Measurements from ENCODE around the gene APOL3. TPM values are rescaled to one million over a fixed set of nuclear protein-coding genes. Genes with fewer than 3 reads are reported as not detected.
"Not testable (repeated sequence)": the region's sequence is repeated elsewhere in the genome, so short reads cannot be mapped to it uniquely, and the experiment has no call there.

APOL3 gene
- total and polyA plus RNA-seq, 10 of the 15 experiments (the other 5 are each of a cell fraction or from before 2014, with no cell fraction given), result 6.9 to 66.8 (median 48.5) TPM

DNA sequence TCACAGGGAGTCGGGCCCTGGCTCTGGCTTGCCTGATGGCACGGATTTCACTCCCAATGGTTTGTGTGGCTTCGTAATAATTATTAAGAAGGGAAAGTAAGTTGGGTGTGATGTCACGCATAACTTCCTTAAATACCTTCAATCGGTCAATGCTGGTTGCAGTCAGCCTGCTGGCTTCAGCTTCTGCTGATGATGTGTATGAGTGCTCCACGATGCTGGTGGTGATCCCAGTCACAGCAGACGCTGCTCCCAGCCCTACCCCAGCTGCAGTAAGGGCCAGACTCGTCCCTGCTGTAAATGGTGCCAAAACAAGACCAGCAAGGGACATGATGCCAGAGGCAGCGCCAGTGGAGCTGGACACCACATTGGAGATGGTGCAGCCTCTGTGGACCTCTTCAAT is 19.1 kb downstream of the APOL3 start (continued):
- TF ChIP-seq RELA (IDR thresholded peaks at IDR 0.05; ENCODE audit: borderline replicate concordance, partially characterized antibody) (no peak), IRF4 (IDR thresholded peaks at IDR 0.05; ENCODE audit: low read depth, low read length) (no peak), NRF1 (conservative IDR thresholded peaks at IDR 0.05; ENCODE audit: low read depth, low read length) (no peak), WRNIP1 (IDR thresholded peaks at IDR 0.05; ENCODE audit: borderline replicate concordance, low read depth, low read length) (no peak)

DNA sequence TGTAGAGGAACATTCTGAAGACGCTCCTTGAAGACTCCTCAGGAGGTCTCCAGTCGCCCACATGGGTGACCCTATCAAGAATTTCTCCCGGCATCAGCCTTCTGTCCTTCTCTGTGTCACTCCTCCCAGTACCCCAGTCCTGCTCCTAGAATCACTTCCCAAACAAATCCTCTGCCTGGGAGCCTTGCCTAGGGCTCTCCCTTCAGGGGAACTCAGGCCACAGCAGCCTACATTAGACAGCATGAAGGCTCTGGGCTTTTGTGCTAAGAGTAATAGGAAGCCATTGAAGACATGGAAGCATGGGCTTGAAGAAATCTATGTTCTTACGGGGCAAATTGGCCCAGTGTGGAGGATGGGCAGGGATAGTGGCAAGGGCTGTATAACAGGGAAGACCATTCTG is 21.8 kb downstream of the APOL3 start:
- in situ Hi-C loops (cut with MboI), result not testable (repeated sequence)

GRCh38 chr22:36136988-36137387 is 23.6 kb downstream of the APOL3 start:
- ChIA-PET SMC1A (ENCODE audit: uncharacterized antibody, unreplicated experiment) (interaction anchor here (0.9 to 1.2 kb wide), 3 partner anchors 12 to 43 kb away, joined by 3 to 5 read pairs (median 3); no protein-coding TSS in a partner anchor), CTCF (interaction anchor here (0.7 to 1.6 kb wide), 5 partner anchors 13 to 141 kb away, joined by 3 to 4 read pairs (median 3); no protein-coding TSS in a partner anchor), POLR2A (no interaction called here), RAD21 (ENCODE audit: unreplicated experiment) (no interaction called here)
- Histone ChIP-seq H3K36me3 (ENCODE audit: control insufficient read depth in 2 of 2, insufficient read depth in 2 of 2, low read length in 1 of 2) (peaks cover 5 to 6% of the 10 kb centered on the region in 2 experiments; a peak in 3 of 4 replicates), H3K4me2 (ENCODE audit: control insufficient read depth, insufficient read depth) (no peak overlapping the region), H3K9ac (ENCODE audit: control insufficient read depth, insufficient read depth, low read length) (no peak overlapping the region), H4K20me1 (ENCODE audit: control insufficient read depth, insufficient read depth) (no peaks in the 10 kb centered on the region), H3K79me2 (ENCODE audit: control insufficient read depth, insufficient read depth, low read length) (no peaks in the 10 kb centered on the region), H2AFZ (ENCODE audit: control insufficient read depth, low read depth, low read length) (no peak overlapping the region), H3K27me3 (replicated peaks in 1 of 2; ENCODE audit: control insufficient read depth in 2 of 2, insufficient read depth in 2 of 2, low read length in 1 of 2) (peaks cover 0 to 3% of the 10 kb centered on the region in 2 experiments; a peak in 1 of 4 replicates), H3K4me1 (ENCODE audit: control insufficient read depth, insufficient read depth, low read length) (no peaks in the 10 kb centered on the region), H3K9me3 (replicated peaks; ENCODE audit: control insufficient read depth, insufficient read depth, low read length) (no peaks in the 10 kb centered on the region), H3K4me3 (no peak overlapping the region), H3K27ac (ENCODE audit: control insufficient read depth, insufficient read depth) (no peak overlapping the region)
- no TSS peak for BruUV-seq (replicated peaks)
- in situ Hi-C loops (cut with MboI), result no loop called here
- DNase-seq (ENCODE audit: low read depth, low spot score) (no peak), FAIRE-seq (no peak), ATAC-seq (no peak)
- TF ChIP-seq STAT1 (conservative IDR thresholded peaks at IDR 0.05), result no peak
- no peak for TF ChIP-seq BCL11A (IDR thresholded peaks at IDR 0.05; ENCODE audit: low read depth, low read length)
- TF ChIP-seq, protein P1, sequence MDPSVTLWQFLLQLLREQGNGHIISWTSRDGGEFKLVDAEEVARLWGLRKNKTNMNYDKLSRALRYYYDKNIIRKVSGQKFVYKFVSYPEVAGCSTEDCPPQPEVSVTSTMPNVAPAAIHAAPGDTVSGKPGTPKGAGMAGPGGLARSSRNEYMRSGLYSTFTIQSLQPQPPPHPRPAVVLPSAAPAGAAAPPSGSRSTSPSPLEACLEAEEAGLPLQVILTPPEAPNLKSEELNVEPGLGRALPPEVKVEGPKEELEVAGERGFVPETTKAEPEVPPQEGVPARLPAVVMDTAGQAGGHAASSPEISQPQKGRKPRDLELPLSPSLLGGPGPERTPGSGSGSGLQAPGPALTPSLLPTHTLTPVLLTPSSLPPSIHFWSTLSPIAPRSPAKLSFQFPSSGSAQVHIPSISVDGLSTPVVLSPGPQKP (IDR thresholded peaks at IDR 0.05; ENCODE audit: low read depth, low read length), result no peak
- no peak for TF ChIP-seq CHD4 (IDR thresholded peaks at IDR 0.05)
- 46% methylated on average over 2 of the region's 2 CpGs for WGBS (ENCODE audit: insufficient coverage, insufficient replicate concordance, low lambda C conversion rate, missing lambda C conversion rate)
- intact Hi-C loops (cut with micrococcal nuclease; ENCODE audit: unreplicated experiment), result no loop called here

More for the DNA sequence above, 21.8 kb downstream of the APOL3 start:
- intact Hi-C loops (cut with micrococcal nuclease; ENCODE audit: unreplicated experiment); H3K4me3 ChIP-seq; CTCF ChIA-PET; RAD21 ChIA-PET (ENCODE audit: unreplicated experiment); DNase-seq (ENCODE audit: low read depth, low spot score); ATAC-seq; H3K79me2 ChIP-seq (ENCODE audit: control insufficient read depth, insufficient read depth, low read length); SMC1A ChIA-PET (ENCODE audit: uncharacterized antibody, unreplicated experiment); FAIRE-seq; H3K9ac ChIP-seq (ENCODE audit: control insufficient read depth, insufficient read depth, low read length); H3K27me3 ChIP-seq (replicated peaks in 1 of 2; ENCODE audit: control insufficient read depth in 2 of 2, insufficient read depth in 2 of 2, low read length in 1 of 2); BruUV-seq (replicated peaks); H4K20me1 ChIP-seq (ENCODE audit: control insufficient read depth, insufficient read depth); H3K27ac ChIP-seq (ENCODE audit: control insufficient read depth, insufficient read depth); H3K9me3 ChIP-seq (replicated peaks; ENCODE audit: control insufficient read depth, insufficient read depth, low read length); H2AFZ ChIP-seq (ENCODE audit: control insufficient read depth, low read depth, low read length); H3K4me1 ChIP-seq (ENCODE audit: control insufficient read depth, insufficient read depth, low read length); H3K4me2 ChIP-seq (ENCODE audit: control insufficient read depth, insufficient read depth); POLR2A ChIA-PET: not testable (repeated sequence)
- WGBS (ENCODE audit: insufficient coverage, insufficient replicate concordance, low lambda C conversion rate, missing lambda C conversion rate), result 100% methylated on average over 1 of the region's 4 CpGs
- H3K36me3 ChIP-seq (ENCODE audit: control insufficient read depth in 2 of 2, insufficient read depth in 2 of 2, low read length in 1 of 2), result peaks cover 10 to 17% of the 10 kb centered on the region in 2 experiments; a peak in 3 of 4 replicates
